Loucy (cell line): ENCODE results near the gene RNU6-9.

Experiments used
- EZH2phosphoT487 ChIP-seq: fragments of 200-600 bp; IDR thresholded peaks from 2 replicates; pipeline ENCODE4 v1.6.1; 2018; ENCODE audit warnings: antibody characterized with exemption, mild to moderate bottlenecking, moderate library complexity, borderline replicate concordance
- TF ChIP-seq, protein P1 (sequence below): fragments of 200-600 bp; sonication (generic); conservative IDR thresholded peaks from 2 replicates; pipeline ENCODE4 v1.5.1; 2014; ENCODE audit warnings: mild to moderate bottlenecking, antibody characterized with exemption, low read length

- TF ChIP-seq, protein P1, sequence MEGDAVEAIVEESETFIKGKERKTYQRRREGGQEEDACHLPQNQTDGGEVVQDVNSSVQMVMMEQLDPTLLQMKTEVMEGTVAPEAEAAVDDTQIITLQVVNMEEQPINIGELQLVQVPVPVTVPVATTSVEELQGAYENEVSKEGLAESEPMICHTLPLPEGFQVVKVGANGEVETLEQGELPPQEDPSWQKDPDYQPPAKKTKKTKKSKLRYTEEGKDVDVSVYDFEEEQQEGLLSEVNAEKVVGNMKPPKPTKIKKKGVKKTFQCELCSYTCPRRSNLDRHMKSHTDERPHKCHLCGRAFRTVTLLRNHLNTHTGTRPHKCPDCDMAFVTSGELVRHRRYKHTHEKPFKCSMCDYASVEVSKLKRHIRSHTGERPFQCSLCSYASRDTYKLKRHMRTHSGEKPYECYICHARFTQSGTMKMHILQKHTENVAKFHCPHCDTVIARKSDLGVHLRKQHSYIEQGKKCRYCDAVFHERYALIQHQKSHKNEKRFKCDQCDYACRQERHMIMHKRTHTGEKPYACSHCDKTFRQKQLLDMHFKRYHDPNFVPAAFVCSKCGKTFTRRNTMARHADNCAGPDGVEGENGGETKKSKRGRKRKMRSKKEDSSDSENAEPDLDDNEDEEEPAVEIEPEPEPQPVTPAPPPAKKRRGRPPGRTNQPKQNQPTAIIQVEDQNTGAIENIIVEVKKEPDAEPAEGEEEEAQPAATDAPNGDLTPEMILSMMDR: no peak
- TF ChIP-seq EZH2phosphoT487: no peak
Observed at GRCh38 chr19:903266-903797, 10.0 kb downstream of the RNU6-9 start.
